H1 (cell line): ENCODE measurements around the gene CCDC88C. TPM values are rescaled to one million over a fixed set of nuclear protein-coding genes. Genes with fewer than 3 reads are reported as not detected.
A peak's percentile ranks its signal among the peaks of the same experiment; 100 is the strongest.

ENCODE experiments used
- CTCF ChIA-PET: fragments of 300-600 bp; sonication (Branson Sonifier 250); formaldehyde crosslinking; loops from one replicate; lab custom pipeline; 2021; ENCODE audit not compliant: partially characterized antibody; lab: Charles Lee
- POLR2A ChIA-PET: fragments of 300-600 bp; sonication (Branson Sonifier 250); formaldehyde crosslinking; loops from one replicate; lab custom pipeline; 2021; ENCODE audit warnings: inconsistent platforms; ENCODE audit not compliant: partially characterized antibody; lab: Charles Lee
- DNase-seq, 2 experiments: peaks; one replicate each; pipeline versions ENCODE4 v3.0.0 to v3.0.0-alpha.2; 2010 to 2022; ENCODE audit warnings: low spot score in 2 of 2, low read depth in 1 of 2, mixed read lengths in 1 of 2
- FAIRE-seq: peaks from 2 replicates; lab custom pipeline; 2011; peaks lifted over from hg19 to GRCh38; lab: Jason Lieb, UNC
- H2AFZ ChIP-seq: 2 replicates; pipeline ENCODE4 v1.8.1; 2012; ENCODE audit warnings: low read length, inconsistent platforms
- H2AK5ac ChIP-seq: 2 replicates; pipeline ENCODE4 v1.6.1; 2013; ENCODE audit warnings: low read depth, low read length
- H2BK120ac ChIP-seq: replicated peaks from 2 replicates; pipeline ENCODE3; 2013; ENCODE audit warnings: low read depth, low read length, inconsistent platforms
- H2BK12ac ChIP-seq: 2 replicates; pipeline ENCODE4 v1.6.1; 2013; ENCODE audit warnings: low read depth, low read length
- H2BK15ac ChIP-seq: 2 replicates; pipeline ENCODE4 v1.6.1; 2013; ENCODE audit warnings: low read length
- H2BK20ac ChIP-seq: 2 replicates; pipeline ENCODE4 v1.6.1; 2013; ENCODE audit warnings: low read length
- H2BK5ac ChIP-seq: 2 replicates; pipeline ENCODE4 v1.6.1; 2013; ENCODE audit warnings: low read depth, low read length
- H3K14ac ChIP-seq: 2 replicates; pipeline ENCODE4 v1.6.1; 2013; ENCODE audit warnings: inconsistent platforms; ENCODE audit not compliant: insufficient read length
- H3K18ac ChIP-seq: 2 replicates; pipeline ENCODE4 v1.6.1; 2013; ENCODE audit warnings: low read length; ENCODE audit errors: extremely low read depth
- H3K23ac ChIP-seq: 2 replicates; pipeline ENCODE4 v1.6.1; 2013; ENCODE audit warnings: inconsistent platforms; ENCODE audit not compliant: insufficient read length
- H3K23me2 ChIP-seq: 2 replicates; pipeline ENCODE4 v1.6.1; 2013; ENCODE audit warnings: low read depth, low read length
- H3K27ac ChIP-seq: 2 replicates; pipeline ENCODE4 v1.6.1; 2011; ENCODE audit warnings: low read depth, low read length, inconsistent platforms
- H3K27me3 ChIP-seq, 4 experiments: replicated peaks in 1 of 4; 1 replicate in 1 of 4; 2 replicates in 3 of 4; pipeline versions ENCODE4 v1.6.1 to v1.8.1; 2011 to 2013; ENCODE audit warnings: low read length in 3 of 4, mild to moderate bottlenecking in 3 of 4, inconsistent platforms in 2 of 4, mixed read lengths in 2 of 4, moderate library complexity in 1 of 4; ENCODE audit not compliant: control insufficient read depth in 3 of 4, insufficient read depth in 3 of 4; ENCODE audit errors: extremely low read depth in 1 of 4
- H3K36me3 ChIP-seq, 4 experiments: 2 replicates each; pipeline versions ENCODE4 v1.6.1 to v1.8.1; 2011 to 2013; ENCODE audit warnings: mild to moderate bottlenecking in 4 of 4, low read length in 3 of 4, moderate library complexity in 2 of 4, control low read depth in 1 of 4, inconsistent platforms in 1 of 4; ENCODE audit not compliant: insufficient read depth in 4 of 4, control insufficient read depth in 2 of 4
- H3K4ac ChIP-seq: replicated peaks from 2 replicates; pipeline ENCODE3; 2013; ENCODE audit warnings: low read length, low read depth, mixed read lengths, inconsistent platforms; ENCODE audit not compliant: insufficient read length
- H3K4me1 ChIP-seq, 4 experiments: replicated peaks in 1 of 4; 1 replicate in 1 of 4; 2 replicates in 3 of 4; pipeline versions ENCODE4 v1.6.1 to v1.8.1; 2011 to 2013; ENCODE audit warnings: low read length in 3 of 4, inconsistent platforms in 2 of 4, mixed read lengths in 1 of 4; ENCODE audit not compliant: insufficient read depth in 4 of 4, control insufficient read depth in 3 of 4
- H3K4me2 ChIP-seq, 2 experiments: 2 replicates each; pipeline versions ENCODE4 v1.6.1 to v1.8.1; 2011 to 2013; ENCODE audit warnings: low read depth in 2 of 2, low read length in 2 of 2, control low read depth in 1 of 2, inconsistent platforms in 1 of 2, mild to moderate bottlenecking in 1 of 2; ENCODE audit not compliant: insufficient read depth in 1 of 2
- H3K4me3 ChIP-seq, 4 experiments: fragments of 200-600, 300-600 bp in 1 of 4; sonication (generic), shearing (Covaris generic), sonication (Bioruptor Twin) in 1 of 4; 2 replicates each; pipeline versions ENCODE4 v1.5.1 to v1.8.1; 2011 to 2016; ENCODE audit warnings: low read length in 4 of 4, low read depth in 3 of 4, control low read depth in 2 of 4, inconsistent platforms in 2 of 4, mild to moderate bottlenecking in 2 of 4, mixed read lengths in 1 of 4, moderate library complexity in 1 of 4; ENCODE audit not compliant: insufficient read depth in 2 of 4; ENCODE audit errors: extremely low read depth in 1 of 4
- H3K56ac ChIP-seq: replicated peaks from 2 replicates; pipeline ENCODE3; 2013; ENCODE audit warnings: low read depth, mild to moderate bottlenecking, mixed read lengths, low read length, inconsistent platforms; ENCODE audit not compliant: insufficient read length
- H3K79me1 ChIP-seq: 2 replicates; pipeline ENCODE4 v1.6.1; 2013; ENCODE audit warnings: low read depth, low read length, control low read depth
- H3K79me2 ChIP-seq, 2 experiments: 2 replicates each; pipeline versions ENCODE4 v1.6.1 to v1.8.1; 2012 to 2013; ENCODE audit warnings: low read length in 2 of 2, mild to moderate bottlenecking in 2 of 2, inconsistent platforms in 1 of 2; ENCODE audit not compliant: insufficient read depth in 2 of 2, control insufficient read depth in 1 of 2
- H3K9ac ChIP-seq, 4 experiments: replicated peaks in 1 of 4; 1 replicate in 1 of 4; 2 replicates in 3 of 4; pipeline versions ENCODE4 v1.6.1 to v1.8.1; 2011 to 2013; ENCODE audit warnings: low read depth in 3 of 4, low read length in 3 of 4, control low read depth in 2 of 4, mild to moderate bottlenecking in 2 of 4, moderate library complexity in 2 of 4, inconsistent platforms in 1 of 4; ENCODE audit errors: extremely low read depth in 1 of 4
- H3K9me3 ChIP-seq, 2 experiments: 2 replicates each; pipeline versions ENCODE4 v1.6.1 to v1.8.1; 2012 to 2013; ENCODE audit warnings: mild to moderate bottlenecking in 2 of 2, moderate library complexity in 2 of 2, control low read depth in 1 of 2, inconsistent platforms in 1 of 2, low read depth in 1 of 2, low read length in 1 of 2, mixed read lengths in 1 of 2; ENCODE audit not compliant: insufficient read depth in 2 of 2
- H4K20me1 ChIP-seq, 2 experiments: replicated peaks in 1 of 2; 2 replicates each; pipeline versions ENCODE3 to v1.8.1; 2011 to 2013; ENCODE audit warnings: inconsistent platforms in 2 of 2, low read length in 2 of 2, mild to moderate bottlenecking in 1 of 2; ENCODE audit not compliant: insufficient read depth in 2 of 2, control insufficient read depth in 1 of 2
- H4K5ac ChIP-seq: 2 replicates; pipeline ENCODE4 v1.6.1; 2013; ENCODE audit warnings: low read length, low read depth, mixed read lengths, inconsistent platforms; ENCODE audit not compliant: insufficient read length
- H4K8ac ChIP-seq: 2 replicates; pipeline ENCODE4 v1.8.0; 2013; ENCODE audit warnings: mild to moderate bottlenecking, moderate library complexity, low read length, inconsistent platforms; ENCODE audit not compliant: insufficient read depth; ENCODE audit errors: extremely low read depth
- H4K91ac ChIP-seq: replicated peaks from 2 replicates; pipeline ENCODE3; 2013; ENCODE audit warnings: low read length, mixed read lengths, inconsistent platforms; ENCODE audit not compliant: insufficient read length
- BACH1 ChIP-seq: IDR thresholded peaks from 2 replicates; pipeline ENCODE4 v1.6.1; 2012; ENCODE audit warnings: low read length, improper control_type of control experiment
- BCL11A ChIP-seq, 2 experiments: IDR thresholded peaks; one replicate each; pipeline ENCODE4 v1.6.1; 2011; ENCODE audit warnings: low read depth in 2 of 2, low read length in 2 of 2, mild to moderate bottlenecking in 2 of 2
- CBX5 ChIP-seq: fragments of 300-800, 300-1000 bp; sonication (generic); IDR thresholded peaks from 2 replicates; pipeline ENCODE4 v1.7.1; 2016; ENCODE audit warnings: antibody characterized with exemption, low read length, low read depth
- HDAC2 ChIP-seq, 2 experiments: fragments of 300-600 bp in 1 of 2; sonication (generic) in 1 of 2; IDR thresholded peaks; 2 replicates each; pipeline ENCODE4 v1.6.1; 2011 to 2012; ENCODE audit warnings: low read depth in 2 of 2, low read length in 2 of 2, mild to moderate bottlenecking in 2 of 2, moderate library complexity in 2 of 2, borderline replicate concordance in 1 of 2, inconsistent platforms in 1 of 2
- HDAC6 ChIP-seq: IDR thresholded peaks from one replicate; pipeline ENCODE4 v1.7.1; 2012; ENCODE audit warnings: low read depth, mild to moderate bottlenecking, inconsistent platforms, low read length, moderate library complexity
- KDM1A ChIP-seq: fragments of 200-600, 300-600 bp; sonication (generic); IDR thresholded peaks from 2 replicates; pipeline ENCODE4 v1.7.1; 2016; ENCODE audit warnings: mild to moderate bottlenecking, low read length, borderline replicate concordance
- KDM5A ChIP-seq: fragments of 200-600 bp; IDR thresholded peaks from 2 replicates; pipeline ENCODE4 v1.7.1; 2012; ENCODE audit warnings: mild to moderate bottlenecking, low read length, inconsistent platforms, mixed read lengths
- NANOG ChIP-seq: IDR thresholded peaks from 2 replicates; pipeline ENCODE4 v1.6.1; 2011; ENCODE audit warnings: low read length, low read depth, mild to moderate bottlenecking, inconsistent platforms; ENCODE audit not compliant: insufficient read depth, poor library complexity, severe bottlenecking
- SIRT6 ChIP-seq: IDR thresholded peaks from one replicate; pipeline ENCODE4 v1.7.1; 2012; ENCODE audit warnings: low read length, inconsistent platforms
- SP4 ChIP-seq: IDR thresholded peaks from 2 replicates; pipeline ENCODE4 v1.6.1; 2012; ENCODE audit warnings: low read length, inconsistent platforms
- TAF7 ChIP-seq: optimal IDR thresholded peaks from 2 replicates; pipeline ENCODE3; 2011; ENCODE audit warnings: low read depth, mild to moderate bottlenecking, inconsistent platforms, low read length, moderate library complexity, borderline replicate concordance
- TCF12 ChIP-seq: IDR thresholded peaks from 2 replicates; pipeline ENCODE4 v1.6.1; 2011; ENCODE audit warnings: low read depth, mild to moderate bottlenecking, low read length
- WGBS, 2 experiments: shearing (Covaris generic) in 1 of 2; methylation state at CpG; one replicate each; pipeline versions ENCODE4 v1.1.6 to v1.1.7; 2013 to 2015; ENCODE audit warnings: low lambda C conversion rate in 2 of 2, mixed read lengths in 2 of 2, inconsistent platforms in 1 of 2, low coverage in 1 of 2, missing lambda C conversion rate in 1 of 2; ENCODE audit not compliant: insufficient replicate concordance in 2 of 2, insufficient coverage in 1 of 2, insufficient read length in 1 of 2; ENCODE audit errors: extremely low coverage in 1 of 2, missing lambda C conversion rate in 1 of 2; 5-methylcytosine and 5-hydroxymethylcytosine counted together
- polyA plus RNA-seq, 7 experiments: library from polyadenylated mRNA; depleted of rRNA in 3 of 7; stranded (reverse) in 5 of 7; unstranded in 2 of 7; fragments of >200 nt in 5 of 7; fragments of 200-250 nt in 2 of 7; gene quantifications; 1 replicate in 5 of 7; 2 replicates in 1 of 7; 4 replicates in 1 of 7; pipeline versions ENCODE4 v1.2.1 to v1.2.3, GENCODE V29; 2011 to 2013; ENCODE audit warnings: missing spikeins in 2 of 7, mixed read lengths in 2 of 7
- total RNA-seq: library from RNA; stranded (reverse); fragmentation: NEBNext Ultra II Directional; extraction: Animal tissue kit (Norgen Biotek cat#: 25700); gene quantifications from 2 replicates; pipeline ENCODE4 v1.2.1, GENCODE V29; 2021

CCDC88C gene
- total and polyA plus RNA-seq, 2 of the 8 experiments (the other 6 are each of a cell fraction or from before 2014, with no cell fraction given), result 10.3 to 57.7 TPM

GRCh38 chr14:91406451-91406850, 11.2 kb downstream of the CCDC88C start:
- no peak overlapping the region for H4K5ac ChIP-seq
- no peak overlapping the region for H3K56ac ChIP-seq
- peaks cover 11 to 21% of the 10 kb centered on the region in 2 experiments for H4K20me1 ChIP-seq
- TF ChIP-seq BACH1, result no peak
- TF ChIP-seq NANOG, result no peak
- no peak for TF ChIP-seq KDM5A
- no peak for TF ChIP-seq HDAC2 (IDR thresholded peaks at IDR 0.05; ENCODE audit: borderline replicate concordance in 1 of 2, low read depth in 2 of 2, low read length in 2 of 2)
- no peak for TF ChIP-seq HDAC6
- no peak for TF ChIP-seq TCF12
- no peak for TF ChIP-seq BCL11A (IDR thresholded peaks at IDR 0.05; ENCODE audit: low read depth in 2 of 2, low read length in 2 of 2)
- TF ChIP-seq SP4, result no peak
- TF ChIP-seq TAF7, result no peak
- TF ChIP-seq CBX5, result no peak
- TF ChIP-seq SIRT6, result no peak
- TF ChIP-seq KDM1A, result no peak
- no peak overlapping the region for H3K14ac ChIP-seq
- H2BK15ac ChIP-seq, result no peak overlapping the region
- H3K23me2 ChIP-seq, result 0 out of 2 replicates have a peak, but pooled peaks cover 2% of the 10 kb centered on the region
- H2AFZ ChIP-seq, result no peak overlapping the region
- H3K4me1 ChIP-seq, result peaks cover 0 to 7% (median 2%) of the 10 kb centered on the region in 4 experiments; a peak in 3 of 7 replicates
- WGBS, 2 experiments, result 88% methylated on average over 8 of the region's 8 CpGs; no CpG with 5 or more reads in 1 of the 2 experiments
- H3K4ac ChIP-seq, result no peak overlapping the region
- no peak overlapping the region for H3K27ac ChIP-seq
- H3K36me3 ChIP-seq, result peaks cover 0 to 13% (median 5%) of the 10 kb centered on the region in 4 experiments; a peak in 5 of 8 replicates
- H3K27me3 ChIP-seq, result no peaks in the 10 kb centered on the region
- no peak overlapping the region for H3K18ac ChIP-seq
- H2BK12ac ChIP-seq, result no peak overlapping the region
- CTCF ChIA-PET, result interaction anchor here (0.9 to 1.2 kb wide), 3 partner anchors 21 to 83 kb away, joined by 3 read pairs; no protein-coding TSS in a partner anchor
- no peak overlapping the region for H2BK20ac ChIP-seq
- H3K79me1 ChIP-seq, result peaks cover 26% of the 10 kb centered on the region
- H3K9me3 ChIP-seq, result no peaks in the 10 kb centered on the region
- no peak overlapping the region for H3K23ac ChIP-seq
- no peak overlapping the region for H3K4me2 ChIP-seq
- POLR2A ChIA-PET, result interaction anchor here (1.3 to 8.0 kb wide), 4 partner anchors 9 to 18 kb away, joined by 3 to 56 read pairs (median 6); partner anchors contain the start of gene CCDC88C
- H3K4me3 ChIP-seq, result no peak overlapping the region
- no peak overlapping the region for H3K9ac ChIP-seq
- H2BK5ac ChIP-seq, result 0 out of 2 replicates have a peak overlapping the region, but pooled peaks have one; percentile 35
- FAIRE-seq, result no peak
- no peak overlapping the region for H4K91ac ChIP-seq
- no peak overlapping the region for H2BK120ac ChIP-seq
- peaks cover 29 to 96% of the 10 kb centered on the region in 2 experiments for H3K79me2 ChIP-seq
- H2AK5ac ChIP-seq, result no peak overlapping the region
- no peak overlapping the region; the same call in 1 of the 2 replicates for H4K8ac ChIP-seq
- no peak for DNase-seq
